ENCODE results near the gene FBXO47. TPM values are rescaled to one million over a fixed set of nuclear protein-coding genes. Genes with fewer than 3 reads are reported as not detected.

The FBXO47 gene
- total and polyA plus RNA-seq, 2 of the 13 experiments (the other 11 are each of a cell fraction or from before 2014, with no cell fraction given): not detected

GRCh38 chr17:39014044-39014794 lies 47.0 kb upstream of the FBXO47 start (continued):
- TF ChIP-seq, protein P1, sequence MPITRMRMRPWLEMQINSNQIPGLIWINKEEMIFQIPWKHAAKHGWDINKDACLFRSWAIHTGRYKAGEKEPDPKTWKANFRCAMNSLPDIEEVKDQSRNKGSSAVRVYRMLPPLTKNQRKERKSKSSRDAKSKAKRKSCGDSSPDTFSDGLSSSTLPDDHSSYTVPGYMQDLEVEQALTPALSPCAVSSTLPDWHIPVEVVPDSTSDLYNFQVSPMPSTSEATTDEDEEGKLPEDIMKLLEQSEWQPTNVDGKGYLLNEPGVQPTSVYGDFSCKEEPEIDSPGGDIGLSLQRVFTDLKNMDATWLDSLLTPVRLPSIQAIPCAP (CRISPR knock-in tag; IDR thresholded peaks at IDR 0.05; ENCODE audit: low read depth): no peak
- TF ChIP-seq PREB (CRISPR knock-in tag; IDR thresholded peaks at IDR 0.05): no peak
- peak; percentile 79 for TF ChIP-seq FOSL2 (CRISPR knock-in tag; IDR thresholded peaks at IDR 0.05)
- TF ChIP-seq LCORL (IDR thresholded peaks at IDR 0.05): no peak
- TF ChIP-seq LCORL (CRISPR knock-in tag; IDR thresholded peaks at IDR 0.05): 0 out of 2 replicates have a peak, but pooled peaks have one; percentile 27
- TF ChIP-seq GATAD2A (CRISPR knock-in tag; IDR thresholded peaks at IDR 0.05): peak; percentile 12; the same call in 1 of the 2 replicates
- no peak for TF ChIP-seq ZNF441 (CRISPR knock-in tag; IDR thresholded peaks at IDR 0.05; ENCODE audit: borderline replicate concordance)
- TF ChIP-seq, protein P2, sequence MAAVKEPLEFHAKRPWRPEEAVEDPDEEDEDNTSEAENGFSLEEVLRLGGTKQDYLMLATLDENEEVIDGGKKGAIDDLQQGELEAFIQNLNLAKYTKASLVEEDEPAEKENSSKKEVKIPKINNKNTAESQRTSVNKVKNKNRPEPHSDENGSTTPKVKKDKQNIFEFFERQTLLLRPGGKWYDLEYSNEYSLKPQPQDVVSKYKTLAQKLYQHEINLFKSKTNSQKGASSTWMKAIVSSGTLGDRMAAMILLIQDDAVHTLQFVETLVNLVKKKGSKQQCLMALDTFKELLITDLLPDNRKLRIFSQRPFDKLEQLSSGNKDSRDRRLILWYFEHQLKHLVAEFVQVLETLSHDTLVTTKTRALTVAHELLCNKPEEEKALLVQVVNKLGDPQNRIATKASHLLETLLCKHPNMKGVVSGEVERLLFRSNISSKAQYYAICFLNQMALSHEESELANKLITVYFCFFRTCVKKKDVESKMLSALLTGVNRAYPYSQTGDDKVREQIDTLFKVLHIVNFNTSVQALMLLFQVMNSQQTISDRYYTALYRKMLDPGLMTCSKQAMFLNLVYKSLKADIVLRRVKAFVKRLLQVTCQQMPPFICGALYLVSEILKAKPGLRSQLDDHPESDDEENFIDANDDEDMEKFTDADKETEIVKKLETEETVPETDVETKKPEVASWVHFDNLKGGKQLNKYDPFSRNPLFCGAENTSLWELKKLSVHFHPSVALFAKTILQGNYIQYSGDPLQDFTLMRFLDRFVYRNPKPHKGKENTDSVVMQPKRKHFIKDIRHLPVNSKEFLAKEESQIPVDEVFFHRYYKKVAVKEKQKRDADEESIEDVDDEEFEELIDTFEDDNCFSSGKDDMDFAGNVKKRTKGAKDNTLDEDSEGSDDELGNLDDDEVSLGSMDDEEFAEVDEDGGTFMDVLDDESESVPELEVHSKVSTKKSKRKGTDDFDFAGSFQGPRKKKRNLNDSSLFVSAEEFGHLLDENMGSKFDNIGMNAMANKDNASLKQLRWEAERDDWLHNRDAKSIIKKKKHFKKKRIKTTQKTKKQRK (IDR thresholded peaks at IDR 0.05; ENCODE audit: low read length): no peak
- peak; percentile 66 for TF ChIP-seq TFAP4 (IDR thresholded peaks at IDR 0.05; ENCODE audit: borderline replicate concordance, low read depth)
- peak; percentile 64 to 73 for TF ChIP-seq MAFK (conservative IDR thresholded peaks at IDR 0.05 in 1 of 2, IDR thresholded peaks at IDR 0.05 in 1 of 2; ENCODE audit: low read length in 2 of 2)

Measured in HepG2 (cell line).